LHCN-M2 (cell line): ENCODE measurements around the gene SETD3. TPM values are rescaled to one million over a fixed set of nuclear protein-coding genes. Genes with fewer than 3 reads are reported as not detected.

Source experiments
- DNase-seq: peaks from one replicate; pipeline ENCODE4 v3.0.0-alpha.2; 2012; ENCODE audit warnings: low read depth
- polyA plus RNA-seq: library from polyadenylated mRNA; unstranded; fragments of >200 nt; gene quantifications from one replicate; pipeline ENCODE4 v1.2.1, GENCODE V29; 2012; ENCODE audit warnings: missing spikeins
- total RNA-seq: library from RNA; depleted of rRNA; stranded (reverse); fragments of >200 nt; gene quantifications from 2 replicates; pipeline ENCODE4 v1.2.3, GENCODE V29; 2014; rRNA removed

The SETD3 gene
- total RNA-seq = 48.5 and 50.3 TPM in 2 replicates
- polyA plus RNA-seq = 20.3 TPM

GRCh38 chr14:99479906-99480869, at the start of gene SETD3:
Gene SETD3, minus strand, starts transcription at chr14:99480859. Its CDS starts 15,054 bp downstream, at chr14:99465805.
- DNase-seq = peak; percentile 60

GRCh38 chr14:99529899-99530298, 49.2 kb upstream of the SETD3 start:
- peak; percentile 32 for DNase-seq

GRCh38 chr14:99527427-99528076, 46.9 kb upstream of the SETD3 start:
- DNase-seq = no peak

GRCh38 chr14:99527026-99527425, 46.4 kb upstream of the SETD3 start:
- no peak for DNase-seq

GRCh38 chr14:99525699-99526080, 45.0 kb upstream of the SETD3 start:
- no peak for DNase-seq

GRCh38 chr14:99524804-99525698, 44.4 kb upstream of the SETD3 start:
- no peak for DNase-seq

GRCh38 chr14:99524091-99524661, 43.5 kb upstream of the SETD3 start:
- DNase-seq = no peak

- no peak for DNase-seq
Measured at GRCh38 chr14:99523704-99524055, 43.0 kb upstream of the SETD3 start.

- no peak for DNase-seq
Measured at GRCh38 chr14:99522934-99523703, 42.5 kb upstream of the SETD3 start.

GRCh38 chr14:99522457-99522891, 41.8 kb upstream of the SETD3 start:
- DNase-seq = no peak

- DNase-seq = no peak
Measured at GRCh38 chr14:99522025-99522401, 41.4 kb upstream of the SETD3 start.

GRCh38 chr14:99521176-99522024, 40.7 kb upstream of the SETD3 start:
- no peak for DNase-seq

GRCh38 chr14:99520571-99521081, 40.0 kb upstream of the SETD3 start:
- DNase-seq = no peak

- no peak for DNase-seq
Measured at GRCh38 chr14:99519931-99520421, 39.3 kb upstream of the SETD3 start.

GRCh38 chr14:99519347-99519881, 38.8 kb upstream of the SETD3 start:
- DNase-seq = no peak

GRCh38 chr14:99518441-99519346, 38.0 kb upstream of the SETD3 start:
- peak; percentile 30 for DNase-seq

GRCh38 chr14:99517643-99518381, 37.2 kb upstream of the SETD3 start:
- DNase-seq = no peak
